Endothelial cell of umbilical vein (primary cell): ENCODE results near the gene CDK18.

Experiments
- EZH2 ChIP-seq: IDR thresholded peaks from 2 replicates; pipeline ENCODE4 v1.6.1; 2012; ENCODE audit warnings: borderline replicate concordance, low read depth, mild to moderate bottlenecking, moderate library complexity, low read length, inconsistent platforms; ENCODE audit not compliant: severe bottlenecking
- FOS ChIP-seq: IDR thresholded peaks from 2 replicates; pipeline ENCODE4 v1.6.1; 2011; ENCODE audit warnings: mild to moderate bottlenecking, low read length, moderate library complexity, borderline replicate concordance; ENCODE audit not compliant: insufficient read depth
- GATA2 ChIP-seq: IDR thresholded peaks from 2 replicates; pipeline ENCODE4 v1.7.0; 2011; ENCODE audit warnings: low read depth, mild to moderate bottlenecking, moderate library complexity, mixed read lengths, low read length; ENCODE audit not compliant: insufficient read length, insufficient read depth
- JUN ChIP-seq: IDR thresholded peaks from 2 replicates; pipeline ENCODE4 v1.6.1; 2011; ENCODE audit warnings: borderline replicate concordance, low read depth; ENCODE audit not compliant: insufficient read length, insufficient read depth
- MYC ChIP-seq: IDR thresholded peaks from one replicate; pipeline ENCODE4 v1.6.1; 2011; ENCODE audit warnings: mild to moderate bottlenecking, low read depth, low read length
- POLR2A ChIP-seq: IDR thresholded peaks from 2 replicates; pipeline ENCODE4 v1.6.1; 2012; ENCODE audit warnings: low read depth, mild to moderate bottlenecking, control low read depth, low read length
- POLR2AphosphoS5 ChIP-seq: IDR thresholded peaks from 2 replicates; pipeline ENCODE4 v1.6.1; 2012; ENCODE audit warnings: low read depth, mild to moderate bottlenecking, control low read depth, low read length, moderate library complexity; ENCODE audit not compliant: insufficient read depth
- TF ChIP-seq, protein P1 (sequence below), 2 donors: IDR thresholded peaks; 1 replicate in 1 of 2; 2 replicates in 1 of 2; pipeline ENCODE4 v1.5.1; 2011; ENCODE audit warnings: low read length in 2 of 2, mild to moderate bottlenecking in 2 of 2, moderate library complexity in 2 of 2, control low read depth in 1 of 2, inconsistent platforms in 1 of 2, low read depth in 1 of 2; ENCODE audit not compliant: insufficient read depth in 1 of 2; ENCODE audit errors: extremely low read depth in 1 of 2
- TF ChIP-seq, protein P2 (sequence below): IDR thresholded peaks from 2 replicates; pipeline ENCODE4 v1.6.1; 2011; ENCODE audit not compliant: insufficient read depth, insufficient read length

DNA sequence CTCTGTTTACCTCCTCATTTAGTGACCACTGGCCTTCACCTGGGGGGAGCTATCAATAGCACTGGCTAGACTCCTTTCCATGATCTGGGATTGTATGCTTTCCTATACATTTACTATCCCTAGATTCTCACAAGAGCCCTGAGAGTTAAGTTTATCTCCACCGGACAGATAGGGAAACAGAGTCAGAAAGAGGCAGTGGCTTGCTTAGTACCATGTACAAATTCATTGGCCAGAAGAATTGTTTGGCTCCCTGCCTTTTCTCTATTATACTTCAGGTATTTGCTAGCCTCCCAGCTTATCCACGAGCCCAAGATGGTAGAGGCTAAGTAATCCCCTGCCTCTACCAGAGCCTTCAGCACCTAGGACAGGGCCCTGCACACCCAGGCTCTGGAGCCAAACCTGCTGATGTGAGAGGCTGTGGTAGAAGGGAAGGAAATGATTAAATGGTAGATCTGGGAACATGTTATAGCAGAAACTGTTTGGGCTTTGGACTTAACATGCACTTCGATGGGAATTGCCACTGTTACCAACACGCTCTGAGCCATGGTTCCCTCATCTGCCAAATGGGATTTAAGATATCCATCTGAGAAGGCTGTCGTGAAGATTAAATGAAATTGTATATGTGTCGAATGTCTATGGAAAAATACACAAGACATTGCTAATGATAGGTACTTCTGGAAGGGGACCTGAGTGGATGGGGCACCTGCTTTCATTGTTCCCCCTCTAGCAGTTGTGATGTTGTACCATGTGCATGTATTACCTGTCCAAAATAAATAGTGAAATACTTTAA is 45.5 kb upstream of the CDK18 start:
- TF ChIP-seq, protein P1, sequence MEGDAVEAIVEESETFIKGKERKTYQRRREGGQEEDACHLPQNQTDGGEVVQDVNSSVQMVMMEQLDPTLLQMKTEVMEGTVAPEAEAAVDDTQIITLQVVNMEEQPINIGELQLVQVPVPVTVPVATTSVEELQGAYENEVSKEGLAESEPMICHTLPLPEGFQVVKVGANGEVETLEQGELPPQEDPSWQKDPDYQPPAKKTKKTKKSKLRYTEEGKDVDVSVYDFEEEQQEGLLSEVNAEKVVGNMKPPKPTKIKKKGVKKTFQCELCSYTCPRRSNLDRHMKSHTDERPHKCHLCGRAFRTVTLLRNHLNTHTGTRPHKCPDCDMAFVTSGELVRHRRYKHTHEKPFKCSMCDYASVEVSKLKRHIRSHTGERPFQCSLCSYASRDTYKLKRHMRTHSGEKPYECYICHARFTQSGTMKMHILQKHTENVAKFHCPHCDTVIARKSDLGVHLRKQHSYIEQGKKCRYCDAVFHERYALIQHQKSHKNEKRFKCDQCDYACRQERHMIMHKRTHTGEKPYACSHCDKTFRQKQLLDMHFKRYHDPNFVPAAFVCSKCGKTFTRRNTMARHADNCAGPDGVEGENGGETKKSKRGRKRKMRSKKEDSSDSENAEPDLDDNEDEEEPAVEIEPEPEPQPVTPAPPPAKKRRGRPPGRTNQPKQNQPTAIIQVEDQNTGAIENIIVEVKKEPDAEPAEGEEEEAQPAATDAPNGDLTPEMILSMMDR (IDR thresholded peaks at IDR 0.05; ENCODE audit: extremely low read depth in 1 of 2, insufficient read depth in 1 of 2, low read depth in 1 of 2, low read length in 2 of 2), result no peak
- TF ChIP-seq FOS, result no peak
- TF ChIP-seq MYC, result no peak
- TF ChIP-seq EZH2, result no peak
- TF ChIP-seq POLR2AphosphoS5, result no peak
- TF ChIP-seq POLR2A, result no peak
- TF ChIP-seq JUN, result no peak
- TF ChIP-seq, protein P2, sequence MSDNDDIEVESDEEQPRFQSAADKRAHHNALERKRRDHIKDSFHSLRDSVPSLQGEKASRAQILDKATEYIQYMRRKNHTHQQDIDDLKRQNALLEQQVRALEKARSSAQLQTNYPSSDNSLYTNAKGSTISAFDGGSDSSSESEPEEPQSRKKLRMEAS, result no peak
- TF ChIP-seq GATA2, result no peak
